Measurements from ENCODE around the gene DELE1. TPM values are rescaled to one million over a fixed set of nuclear protein-coding genes. Genes with fewer than 3 reads are reported as not detected.
"Not testable (repeated sequence)": the region's sequence is repeated elsewhere in the genome, so short reads cannot be mapped to it uniquely, and the experiment has no call there.

Gene DELE1
- polyA plus RNA-seq, 1 donor from 2014 or later = 49.6 TPM

- Histone ChIP-seq H3K27ac (ENCODE audit: low read length) (no peak overlapping the region), H2AFZ (ENCODE audit: low read depth, low read length) (no peak overlapping the region), H3K4me3 (ENCODE audit: low read length) (no peak overlapping the region), H3K79me2 (replicated peaks; ENCODE audit: insufficient read depth, low read length) (no peaks in the 10 kb centered on the region), H3K9me2 (ENCODE audit: insufficient read depth, low read length) (no peaks in the 10 kb centered on the region), H4K20me1 (ENCODE audit: insufficient read depth) (no peaks in the 10 kb centered on the region), H3K27me3 (ENCODE audit: insufficient read depth, low read depth, low read length) (no peaks in the 10 kb centered on the region), H3K36me3 (ENCODE audit: insufficient read depth, low read length) (no peaks in the 10 kb centered on the region), H3K9ac (ENCODE audit: low read length) (no peak overlapping the region), H3K4me2 (ENCODE audit: low read length) (no peak overlapping the region), H3K9me3 (ENCODE audit: low read length) (no peaks in the 10 kb centered on the region), H3F3A (ENCODE audit: insufficient read depth, low read length, poor library complexity, severe bottlenecking) (no peaks in the 10 kb centered on the region)
- no peak for TF ChIP-seq REST (IDR thresholded peaks at IDR 0.05; ENCODE audit: borderline replicate concordance)
- no peak for TF ChIP-seq CTCF (IDR thresholded peaks at IDR 0.05; ENCODE audit: poor library complexity, severe bottlenecking)
- no peak for TF ChIP-seq RAD21 (conservative IDR thresholded peaks at IDR 0.05)
- no peak for TF ChIP-seq EP300 (conservative IDR thresholded peaks at IDR 0.05; ENCODE audit: poor library complexity, severe bottlenecking)
- no peak for TF ChIP-seq MXI1 (conservative IDR thresholded peaks at IDR 0.05; ENCODE audit: poor library complexity, severe bottlenecking)
- no peak for TF ChIP-seq EZH2 (IDR thresholded peaks at IDR 0.05; ENCODE audit: borderline replicate concordance, insufficient read depth, low read length, poor library complexity, severe bottlenecking)
- no peak for TF ChIP-seq SMC3 (conservative IDR thresholded peaks at IDR 0.05; ENCODE audit: poor library complexity)
These were observed 4.2 kb upstream of the DELE1 start for GRCh38 chr5:141919218-141920119.

- Histone ChIP-seq H3K4me3 (ENCODE audit: low read length) (no peak overlapping the region), H3K27ac (ENCODE audit: low read length) (no peak overlapping the region), H3K9ac (ENCODE audit: low read length) (no peak overlapping the region), H3K9me3 (ENCODE audit: low read length) (no peaks in the 10 kb centered on the region), H3F3A (ENCODE audit: insufficient read depth, low read length, poor library complexity, severe bottlenecking) (no peaks in the 10 kb centered on the region), H3K36me3 (ENCODE audit: insufficient read depth, low read length) (no peaks in the 10 kb centered on the region), H3K4me2 (ENCODE audit: low read length) (no peak overlapping the region), H3K79me2 (replicated peaks; ENCODE audit: insufficient read depth, low read length) (no peaks in the 10 kb centered on the region), H4K20me1 (ENCODE audit: insufficient read depth) (no peaks in the 10 kb centered on the region), H3K27me3 (ENCODE audit: insufficient read depth, low read depth, low read length) (no peaks in the 10 kb centered on the region), H2AFZ (ENCODE audit: low read depth, low read length) (no peak overlapping the region), H3K9me2 (ENCODE audit: insufficient read depth, low read length) (no peaks in the 10 kb centered on the region)
- TF ChIP-seq RAD21 (conservative IDR thresholded peaks at IDR 0.05) (no peak), EZH2 (IDR thresholded peaks at IDR 0.05; ENCODE audit: borderline replicate concordance, insufficient read depth, low read length, poor library complexity, severe bottlenecking) (no peak), POLR2AphosphoS5 (IDR thresholded peaks at IDR 0.05) (no peak), SMC3 (conservative IDR thresholded peaks at IDR 0.05; ENCODE audit: poor library complexity) (no peak)
These were observed 2.9 kb upstream of the DELE1 start for GRCh38 chr5:141920771-141921170.

- peak overlapping the region; percentile 86 for H3K9ac ChIP-seq (ENCODE audit: low read length)
- peak overlapping the region; percentile 52 for H3K4me2 ChIP-seq (ENCODE audit: low read length)
- not testable (repeated sequence) for H3F3A ChIP-seq (ENCODE audit: insufficient read depth, low read length, poor library complexity, severe bottlenecking); H3K79me2 ChIP-seq (replicated peaks; ENCODE audit: insufficient read depth, low read length); H3K27me3 ChIP-seq (ENCODE audit: insufficient read depth, low read depth, low read length); H3K9me2 ChIP-seq (ENCODE audit: insufficient read depth, low read length); H4K20me1 ChIP-seq (ENCODE audit: insufficient read depth); H3K36me3 ChIP-seq (ENCODE audit: insufficient read depth, low read length); H3K9me3 ChIP-seq (ENCODE audit: low read length)
- H2AFZ ChIP-seq (ENCODE audit: low read depth, low read length) = peak overlapping the region; percentile 96
- peak overlapping the region; percentile 70 for H3K4me3 ChIP-seq (ENCODE audit: low read length)
- peak overlapping the region; percentile 76 for H3K27ac ChIP-seq (ENCODE audit: low read length)
These were observed 734 bp upstream of the DELE1 start for GRCh38 chr5:141922827-141923447.

All from neural cell (in vitro differentiated cells).